HepG2 (cell line): ENCODE results near the gene TTBK2. TPM values are rescaled to one million over a fixed set of nuclear protein-coding genes. Genes with fewer than 3 reads are reported as not detected.

Source experiments
- ATAC-seq: fragments of 200-7000 bp; cut with Tn5 transposase; 3 replicates; pipeline ENCODE4 v1.9.1; 2020; ENCODE audit warnings: mild to moderate bottlenecking, moderate library complexity
- BruUV-seq: library from RNA; stranded (reverse); fragments of 400-500 nt; replicated peaks from 2 replicates; lab custom pipeline; 2021; lab: Mats Ljungman, UMichigan
- CTCF ChIA-PET: fragments of 300-600 bp; formaldehyde crosslinking; extraction: SDS; loops from one replicate; lab custom pipeline; 2021; ENCODE audit warnings: low total read pairs, inconsistent platforms, low intra/inter-chr PET ratio; lab: Yijun Ruan, JAX
- POLR2A ChIA-PET: fragments of 350-600 bp; sonication (Branson Sonifier 250); formaldehyde crosslinking; loops from one replicate; lab custom pipeline; 2020; ENCODE audit warnings: antibody characterized with exemption, inconsistent platforms; lab: Yijun Ruan, JAX
- DNase-seq: peaks from one replicate; pipeline ENCODE4 v3.0.0-alpha.2; 2015; ENCODE audit warnings: low spot score
- FAIRE-seq: peaks from 3 replicates; lab custom pipeline; 2011; peaks lifted over from hg19 to GRCh38; lab: Jason Lieb, UNC
- H2AFZ ChIP-seq: one replicate; pipeline ENCODE4 v1.6.1; 2011; ENCODE audit warnings: low read length, inconsistent platforms
- H3K27ac ChIP-seq: fragments of 300-600 bp; 3 replicates; pipeline ENCODE4 v1.8.0; 2011; ENCODE audit warnings: mixed run types, mild to moderate bottlenecking, mixed read lengths, low read length, inconsistent platforms; ENCODE audit not compliant: insufficient read depth; ENCODE audit errors: extremely low read length
- H3K27me3 ChIP-seq, 2 experiments: fragments of 200-600 bp in 1 of 2; 2 replicates in 1 of 2; 3 replicates in 1 of 2; pipeline versions ENCODE4 v1.6.0 to v1.8.0; 2011; ENCODE audit warnings: low read length in 2 of 2, mild to moderate bottlenecking in 2 of 2, moderate library complexity in 2 of 2, inconsistent platforms in 1 of 2; ENCODE audit not compliant: insufficient read depth in 2 of 2, control insufficient read depth in 1 of 2
- H3K36me3 ChIP-seq, 2 experiments: fragments of 200-600 bp in 1 of 2; replicated peaks in 1 of 2; 2 replicates in 1 of 2; 3 replicates in 1 of 2; pipeline versions ENCODE4 v1.5.1 to v1.8.0; 2011; ENCODE audit warnings: low read length in 2 of 2, inconsistent platforms in 1 of 2; ENCODE audit not compliant: insufficient read depth in 2 of 2, control insufficient read depth in 1 of 2
- H3K4me1 ChIP-seq: 2 replicates; pipeline ENCODE4 v1.5.1; 2012; ENCODE audit warnings: low read length, inconsistent platforms; ENCODE audit not compliant: insufficient read depth
- H3K4me2 ChIP-seq: 2 replicates; pipeline ENCODE4 v1.6.0; 2011; ENCODE audit warnings: low read depth, low read length, inconsistent platforms
- H3K4me3 ChIP-seq, 3 experiments: fragments of 200-600 bp in 1 of 3; sonication (generic), shearing (Covaris generic) in 1 of 3; replicated peaks in 1 of 3; 2 replicates each; pipeline ENCODE4 v1.5.1; 2011 to 2016; ENCODE audit warnings: low read length in 3 of 3, inconsistent platforms in 2 of 3, low read depth in 2 of 3, mild to moderate bottlenecking in 2 of 3, control low read depth in 1 of 3, mixed read lengths in 1 of 3; ENCODE audit not compliant: insufficient read depth in 1 of 3
- H3K79me2 ChIP-seq: one replicate; pipeline ENCODE4 v1.6.1; 2011; ENCODE audit warnings: low read length, inconsistent platforms; ENCODE audit not compliant: insufficient read depth
- H3K9ac ChIP-seq: 2 replicates; pipeline ENCODE4 v1.6.0; 2011; ENCODE audit warnings: mild to moderate bottlenecking, low read depth, low read length, inconsistent platforms; ENCODE audit not compliant: insufficient read depth
- H3K9me3 ChIP-seq: 2 replicates; pipeline ENCODE4 v1.5.1; 2012; ENCODE audit warnings: mild to moderate bottlenecking, low read length
- H4K20me1 ChIP-seq: 2 replicates; pipeline ENCODE4 v1.6.0; 2011; ENCODE audit warnings: inconsistent platforms, mild to moderate bottlenecking, low read length, moderate library complexity; ENCODE audit not compliant: insufficient read depth
- ATF6 ChIP-seq: sonication (generic); formaldehyde crosslinking; conservative IDR thresholded peaks from 2 replicates; pipeline ENCODE4 v1.4.0; 2020; ENCODE audit warnings: missing genetic modification reagents
- JARID2 ChIP-seq: sonication (generic); formaldehyde crosslinking; IDR thresholded peaks from 2 replicates; pipeline ENCODE4 v1.8.1; 2023; ENCODE audit warnings: missing genetic modification reagents, inconsistent platforms; ENCODE audit not compliant: insufficient replicate concordance
- MAFK ChIP-seq, 2 experiments: IDR thresholded peaks in 1 of 2; conservative IDR thresholded peaks in 1 of 2; 2 replicates each; pipeline ENCODE4 v1.6.1; 2011; ENCODE audit warnings: improper control_type of control experiment in 2 of 2, low read length in 2 of 2
- MIER3 ChIP-seq: IDR thresholded peaks from 2 replicates; pipeline ENCODE4 v1.6.1; 2016; ENCODE audit warnings: missing compliant biosample characterization, borderline replicate concordance
- NBN ChIP-seq: fragments of 450-650 bp; conservative IDR thresholded peaks from 2 replicates; pipeline ENCODE4 v1.6.1; 2017
- TFDP2 ChIP-seq: sonication (generic); formaldehyde crosslinking; IDR thresholded peaks from 2 replicates; pipeline ENCODE4 v1.4.0; 2020; ENCODE audit warnings: missing genetic modification reagents
- ZNF232 ChIP-seq: sonication (generic); formaldehyde crosslinking; IDR thresholded peaks from 2 replicates; pipeline ENCODE4 v1.4.0; 2020; ENCODE audit warnings: missing genetic modification reagents, borderline replicate concordance
- ZNF34 ChIP-seq: sonication (generic); formaldehyde crosslinking; IDR thresholded peaks from 2 replicates; pipeline ENCODE4 v1.4.0; 2020; ENCODE audit warnings: mild to moderate bottlenecking, missing genetic modification reagents, borderline replicate concordance
- ZNF556 ChIP-seq: sonication (generic); formaldehyde crosslinking; IDR thresholded peaks from 2 replicates; pipeline ENCODE4 v1.4.0; 2020; ENCODE audit warnings: mild to moderate bottlenecking, missing genetic modification reagents, borderline replicate concordance
- ZSCAN22 ChIP-seq: sonication (generic); formaldehyde crosslinking; IDR thresholded peaks from 2 replicates; pipeline ENCODE4 v1.4.0; 2020; ENCODE audit warnings: mild to moderate bottlenecking, missing genetic modification reagents
- whole genome bisulfite sequencing: methylation state at CpG from one replicate; pipeline ENCODE4 v1.1.6; 2017; ENCODE audit warnings: low lambda C conversion rate; 5-methylcytosine and 5-hydroxymethylcytosine counted together
- in situ Hi-C: cut with HindIII; loops from 2 replicates; pipeline ENCODE4 v1.10.0; 2017; ENCODE audit warnings: low pct_unique_long_range_greater_than_20kb; ENCODE audit not compliant: extremely low pct_ligation_motif_present
- intact Hi-C: fragments of 100-400 bp; cut with micrococcal nuclease; formaldehyde crosslinking; loops from one replicate; pipeline ENCODE4 v1.10.0; 2022; ENCODE audit not compliant: unreplicated experiment
- polyA plus RNA-seq, 8 experiments: library from polyadenylated mRNA; depleted of rRNA in 3 of 8; stranded (reverse) in 7 of 8; unstranded in 1 of 8; fragments of >200 nt; fragmentation: Illumina TruSeq in 4 of 8; extraction: Trizol in 4 of 8; gene quantifications; 2 replicates each; pipeline versions ENCODE4 v1.2.1 to v1.2.3, GENCODE V29; 2011 to 2016; ENCODE audit warnings: low read depth in 4 of 8, missing spikeins in 1 of 8, mixed read lengths in 1 of 8; ENCODE audit not compliant: insufficient read depth in 1 of 8
- total RNA-seq, 5 experiments: library from RNA; depleted of rRNA; stranded (reverse); fragments of >200 nt; fragmentation: Illumina TruSeq; extraction: Trizol; gene quantifications; 2 replicates each; pipeline ENCODE4 v1.2.3, GENCODE V29; 2016; ENCODE audit warnings: low read depth in 1 of 5
- TF ChIP-seq, protein P1 (sequence below): sonication (generic); formaldehyde crosslinking; conservative IDR thresholded peaks from 2 replicates; pipeline ENCODE4 v1.8.1; 2023; ENCODE audit warnings: missing genetic modification reagents
- TF ChIP-seq, protein P2 (sequence below): sonication (generic); formaldehyde crosslinking; IDR thresholded peaks from 2 replicates; pipeline ENCODE4 v1.5.0; 2020; ENCODE audit warnings: mild to moderate bottlenecking, missing genetic modification reagents, borderline replicate concordance

TTBK2 gene
- total and polyA plus RNA-seq, 2 of the 13 experiments (the other 11 are each of a cell fraction or from before 2014, with no cell fraction given): 5.1 to 7.4 TPM

DNA sequence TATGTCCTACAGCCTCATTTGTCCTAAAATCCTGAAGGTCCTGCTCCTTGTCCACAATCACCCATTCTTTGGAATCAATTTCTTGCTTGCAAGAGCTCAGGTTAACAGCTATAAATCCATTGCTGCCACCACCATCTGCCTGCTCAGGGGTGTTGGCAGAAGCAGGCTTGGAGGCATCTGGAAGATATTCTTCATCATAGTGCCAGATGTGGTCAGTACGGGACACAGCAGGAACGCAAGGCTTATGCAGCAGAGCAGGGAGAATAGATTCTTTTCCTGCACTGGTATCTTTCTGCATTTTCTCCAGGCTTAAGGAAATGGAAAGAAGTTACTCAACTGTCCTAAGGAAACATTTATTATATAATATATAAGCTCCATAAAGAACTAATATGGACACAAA is 145.2 kb downstream of the TTBK2 start:
- ATAC-seq (no peak), FAIRE-seq (no peak), DNase-seq (no peak)
- Histone ChIP-seq H2AFZ (no peak overlapping the region), H3K27me3 (no peaks in the 10 kb centered on the region), H3K4me1 (no peaks in the 10 kb centered on the region), H3K4me2 (no peak overlapping the region), H3K4me3 (no peak overlapping the region), H3K9ac (no peak overlapping the region), H3K79me2 (no peaks in the 10 kb centered on the region), H4K20me1 (no peaks in the 10 kb centered on the region), H3K27ac (no peak overlapping the region), H3K9me3 (no peaks in the 10 kb centered on the region), H3K36me3 (peaks cover 5 to 14% of the 10 kb centered on the region in 2 experiments; a peak in 4 of 5 replicates)
- ChIA-PET CTCF (no interaction called here), POLR2A (no interaction called here)
- intact Hi-C loops: no loop called here
- WGBS: 100% methylated on average over 2 of the region's 2 CpGs
- in situ Hi-C loops: no loop called here
- BruUV-seq: no TSS peak
- TF ChIP-seq, protein P1, sequence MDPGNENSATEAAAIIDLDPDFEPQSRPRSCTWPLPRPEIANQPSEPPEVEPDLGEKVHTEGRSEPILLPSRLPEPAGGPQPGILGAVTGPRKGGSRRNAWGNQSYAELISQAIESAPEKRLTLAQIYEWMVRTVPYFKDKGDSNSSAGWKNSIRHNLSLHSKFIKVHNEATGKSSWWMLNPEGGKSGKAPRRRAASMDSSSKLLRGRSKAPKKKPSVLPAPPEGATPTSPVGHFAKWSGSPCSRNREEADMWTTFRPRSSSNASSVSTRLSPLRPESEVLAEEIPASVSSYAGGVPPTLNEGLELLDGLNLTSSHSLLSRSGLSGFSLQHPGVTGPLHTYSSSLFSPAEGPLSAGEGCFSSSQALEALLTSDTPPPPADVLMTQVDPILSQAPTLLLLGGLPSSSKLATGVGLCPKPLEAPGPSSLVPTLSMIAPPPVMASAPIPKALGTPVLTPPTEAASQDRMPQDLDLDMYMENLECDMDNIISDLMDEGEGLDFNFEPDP: no peak
- TF ChIP-seq, protein P2, sequence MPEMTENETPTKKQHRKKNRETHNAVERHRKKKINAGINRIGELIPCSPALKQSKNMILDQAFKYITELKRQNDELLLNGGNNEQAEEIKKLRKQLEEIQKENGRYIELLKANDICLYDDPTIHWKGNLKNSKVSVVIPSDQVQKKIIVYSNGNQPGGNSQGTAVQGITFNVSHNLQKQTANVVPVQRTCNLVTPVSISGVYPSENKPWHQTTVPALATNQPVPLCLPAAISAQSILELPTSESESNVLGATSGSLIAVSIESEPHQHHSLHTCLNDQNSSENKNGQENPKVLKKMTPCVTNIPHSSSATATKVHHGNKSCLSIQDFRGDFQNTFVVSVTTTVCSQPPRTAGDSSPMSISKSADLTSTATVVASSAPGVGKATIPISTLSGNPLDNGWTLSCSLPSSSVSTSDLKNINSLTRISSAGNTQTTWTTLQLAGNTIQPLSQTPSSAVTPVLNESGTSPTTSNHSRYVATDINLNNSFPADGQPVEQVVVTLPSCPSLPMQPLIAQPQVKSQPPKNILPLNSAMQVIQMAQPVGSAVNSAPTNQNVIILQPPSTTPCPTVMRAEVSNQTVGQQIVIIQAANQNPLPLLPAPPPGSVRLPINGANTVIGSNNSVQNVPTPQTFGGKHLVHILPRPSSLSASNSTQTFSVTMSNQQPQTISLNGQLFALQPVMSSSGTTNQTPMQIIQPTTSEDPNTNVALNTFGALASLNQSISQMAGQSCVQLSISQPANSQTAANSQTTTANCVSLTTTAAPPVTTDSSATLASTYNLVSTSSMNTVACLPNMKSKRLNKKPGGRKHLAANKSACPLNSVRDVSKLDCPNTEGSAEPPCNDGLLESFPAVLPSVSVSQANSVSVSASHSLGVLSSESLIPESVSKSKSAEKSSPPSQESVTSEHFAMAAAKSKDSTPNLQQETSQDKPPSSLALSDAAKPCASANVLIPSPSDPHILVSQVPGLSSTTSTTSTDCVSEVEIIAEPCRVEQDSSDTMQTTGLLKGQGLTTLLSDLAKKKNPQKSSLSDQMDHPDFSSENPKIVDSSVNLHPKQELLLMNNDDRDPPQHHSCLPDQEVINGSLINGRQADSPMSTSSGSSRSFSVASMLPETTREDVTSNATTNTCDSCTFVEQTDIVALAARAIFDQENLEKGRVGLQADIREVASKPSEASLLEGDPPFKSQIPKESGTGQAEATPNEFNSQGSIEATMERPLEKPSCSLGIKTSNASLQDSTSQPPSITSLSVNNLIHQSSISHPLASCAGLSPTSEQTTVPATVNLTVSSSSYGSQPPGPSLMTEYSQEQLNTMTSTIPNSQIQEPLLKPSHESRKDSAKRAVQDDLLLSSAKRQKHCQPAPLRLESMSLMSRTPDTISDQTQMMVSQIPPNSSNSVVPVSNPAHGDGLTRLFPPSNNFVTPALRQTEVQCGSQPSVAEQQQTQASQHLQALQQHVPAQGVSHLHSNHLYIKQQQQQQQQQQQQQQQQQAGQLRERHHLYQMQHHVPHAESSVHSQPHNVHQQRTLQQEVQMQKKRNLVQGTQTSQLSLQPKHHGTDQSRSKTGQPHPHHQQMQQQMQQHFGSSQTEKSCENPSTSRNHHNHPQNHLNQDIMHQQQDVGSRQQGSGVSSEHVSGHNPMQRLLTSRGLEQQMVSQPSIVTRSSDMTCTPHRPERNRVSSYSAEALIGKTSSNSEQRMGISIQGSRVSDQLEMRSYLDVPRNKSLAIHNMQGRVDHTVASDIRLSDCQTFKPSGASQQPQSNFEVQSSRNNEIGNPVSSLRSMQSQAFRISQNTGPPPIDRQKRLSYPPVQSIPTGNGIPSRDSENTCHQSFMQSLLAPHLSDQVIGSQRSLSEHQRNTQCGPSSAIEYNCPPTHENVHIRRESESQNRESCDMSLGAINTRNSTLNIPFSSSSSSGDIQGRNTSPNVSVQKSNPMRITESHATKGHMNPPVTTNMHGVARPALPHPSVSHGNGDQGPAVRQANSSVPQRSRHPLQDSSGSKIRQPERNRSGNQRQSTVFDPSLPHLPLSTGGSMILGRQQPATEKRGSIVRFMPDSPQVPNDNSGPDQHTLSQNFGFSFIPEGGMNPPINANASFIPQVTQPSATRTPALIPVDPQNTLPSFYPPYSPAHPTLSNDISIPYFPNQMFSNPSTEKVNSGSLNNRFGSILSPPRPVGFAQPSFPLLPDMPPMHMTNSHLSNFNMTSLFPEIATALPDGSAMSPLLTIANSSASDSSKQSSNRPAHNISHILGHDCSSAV: no peak
- TF ChIP-seq MAFK (conservative IDR thresholded peaks at IDR 0.05 in 1 of 2, IDR thresholded peaks at IDR 0.05 in 1 of 2; ENCODE audit: low read length in 2 of 2): no peak
- no peak for TF ChIP-seq ZNF232 (CRISPR knock-in tag)
- TF ChIP-seq MIER3 (CRISPR knock-in tag): no peak
- no peak for TF ChIP-seq ZSCAN22 (CRISPR knock-in tag)
- TF ChIP-seq JARID2 (CRISPR knock-in tag): no peak
- no peak for TF ChIP-seq ATF6 (CRISPR knock-in tag)
- no peak for TF ChIP-seq ZNF556 (CRISPR knock-in tag)
- TF ChIP-seq ZNF34 (CRISPR knock-in tag): no peak
- TF ChIP-seq TFDP2: no peak
- TF ChIP-seq NBN: no peak
